ENCODE results near the gene TSC1.

GRCh38 chr9:132993511-132993939 lies 49.1 kb upstream of the TSC1 start:
- TF ChIP-seq POLR2AphosphoS5 (IDR thresholded peaks at IDR 0.05) (no peak), CTCF (IDR thresholded peaks at IDR 0.05) (no peak), POLR2A (IDR thresholded peaks at IDR 0.05) (no peak)

All from prostate gland (tissue), 2 donors.